Vagina (tissue), 2 donors: Measurements from ENCODE around the gene RGS14. TPM values are rescaled to one million over a fixed set of nuclear protein-coding genes. Genes with fewer than 3 reads are reported as not detected.

Experiments used
- DNase-seq, 2 donors: peaks; one replicate each; pipeline ENCODE4 v3.0.0-alpha.2; 2017; ENCODE audit errors: extremely low spot score in 2 of 2
- H3K27ac ChIP-seq: fragments of 200-600 bp; sonication (generic); one replicate; pipeline ENCODE4 v1.5.1; 2019
- H3K27me3 ChIP-seq: fragments of 200-600 bp; sonication (generic); one replicate; pipeline ENCODE4 v1.5.1; 2019
- H3K36me3 ChIP-seq, 2 donors: fragments of 200-600 bp; sonication (generic); one replicate each; pipeline ENCODE4 v1.5.1; 2017 to 2019
- H3K4me1 ChIP-seq: fragments of 200-600 bp; sonication (generic); one replicate; pipeline ENCODE4 v1.5.1; 2019
- H3K4me3 ChIP-seq, 2 donors: fragments of 200-600 bp; sonication (generic); 1 replicate in 1 of 2; 2 replicates in 1 of 2; pipeline ENCODE4 v1.5.1; 2016 to 2019
- H3K9me3 ChIP-seq: fragments of 200-600 bp; sonication (generic); one replicate; pipeline ENCODE4 v1.5.1; 2019
- CTCF ChIP-seq, 3 experiments: fragments of 450-650 bp in 2 of 3; fragments of 200-600 bp in 1 of 3; sonication (generic) in 1 of 3; IDR thresholded peaks; one replicate each; pipeline ENCODE4 v1.5.1; 2017 to 2019; ENCODE audit warnings: antibody characterized with exemption in 3 of 3, mild to moderate bottlenecking in 2 of 3, moderate library complexity in 2 of 3
- POLR2A ChIP-seq, 2 donors: fragments of 450-650 bp; IDR thresholded peaks; one replicate each; pipeline ENCODE4 v1.6.1; 2017; ENCODE audit warnings: antibody characterized with exemption in 2 of 2, mild to moderate bottlenecking in 2 of 2, moderate library complexity in 2 of 2
- POLR2AphosphoS5 ChIP-seq, 2 donors: sonication (generic); formaldehyde crosslinking; IDR thresholded peaks; one replicate each; pipeline ENCODE4 v1.9.0; 2017; ENCODE audit warnings: antibody characterized with exemption in 2 of 2, mild to moderate bottlenecking in 2 of 2, low read depth in 1 of 2; ENCODE audit not compliant: insufficient read depth in 1 of 2
- intact Hi-C: fragments of 100-400 bp; cut with DNase I; formaldehyde crosslinking; loops from one replicate; pipeline ENCODE4 v1.15.1; 2023
- total RNA-seq: library from RNA; depleted of rRNA; stranded (reverse); fragments of >200 nt; gene quantifications from one replicate; pipeline ENCODE4 v1.2.3, GENCODE V29; 2016

Gene RGS14
- total RNA-seq, 1 donor from 2014 or later: 49.1 TPM

DNA sequence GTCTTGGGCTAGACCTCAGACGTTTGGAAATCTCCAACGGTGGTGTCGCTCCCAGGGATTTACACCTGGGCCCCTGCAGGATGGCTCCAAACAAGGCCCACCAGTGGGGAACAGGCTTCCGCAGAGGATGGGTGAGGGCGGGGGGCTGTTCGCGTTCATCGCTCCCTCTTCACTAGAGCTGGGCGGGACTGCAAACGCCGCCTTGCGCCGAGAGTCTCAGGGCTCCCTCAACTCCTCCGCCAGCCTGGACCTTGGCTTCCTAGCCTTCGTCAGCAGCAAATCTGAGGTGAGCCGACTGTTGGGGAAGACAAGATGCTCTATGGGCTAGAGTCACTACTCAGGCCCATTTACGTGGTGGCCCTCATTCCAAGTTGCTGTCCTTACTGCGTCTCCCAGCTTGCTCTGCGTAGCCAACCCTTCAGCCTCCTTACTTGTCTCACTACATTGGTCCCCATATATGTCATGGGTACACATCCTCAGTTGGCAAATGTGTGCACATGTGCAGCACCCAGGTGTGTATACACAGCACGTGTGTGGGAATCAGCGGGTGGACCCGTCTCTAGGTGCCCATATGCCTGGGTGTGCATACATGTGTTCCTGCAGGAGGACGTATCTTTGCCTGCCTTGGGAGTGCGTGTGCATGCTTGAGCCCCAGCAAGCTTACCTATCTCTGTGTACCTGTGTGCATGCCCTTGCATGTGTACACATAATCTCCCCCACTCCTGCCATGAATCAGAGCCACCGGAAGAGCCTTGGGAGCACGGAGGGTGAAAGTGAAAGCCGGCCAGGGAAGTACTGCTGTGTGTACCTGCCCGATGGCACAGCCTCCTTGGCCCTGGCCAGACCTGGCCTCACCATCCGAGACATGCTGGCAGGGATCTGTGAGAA, 10.5 kb downstream of the RGS14 start:
- intact Hi-C loops: no loop called here
- TF ChIP-seq POLR2AphosphoS5 (IDR thresholded peaks at IDR 0.05; ENCODE audit: insufficient read depth in 1 of 2, low read depth in 1 of 2) (no peak), POLR2A (IDR thresholded peaks at IDR 0.05) (no peak), CTCF (IDR thresholded peaks at IDR 0.05) (no peak)
- no peaks in the 10 kb centered on the region for H3K36me3 ChIP-seq
- no peak for DNase-seq
- no peaks in the 10 kb centered on the region for H3K9me3 ChIP-seq
- H3K4me1 ChIP-seq: peaks cover 63% of the 10 kb centered on the region
- H3K27me3 ChIP-seq: no peaks in the 10 kb centered on the region
- H3K27ac ChIP-seq: peak overlapping the region; percentile 92
- peak overlapping the region; percentile 52 to 58 for H3K4me3 ChIP-seq

GRCh38 chr5:177368869-177369644, 11.3 kb downstream of the RGS14 start:
- Histone ChIP-seq H3K36me3 (no peaks in the 10 kb centered on the region), H3K27ac (no peak overlapping the region), H3K4me1 (peaks cover 62% of the 10 kb centered on the region), H3K9me3 (no peaks in the 10 kb centered on the region), H3K27me3 (no peaks in the 10 kb centered on the region), H3K4me3 (no peak overlapping the region)
- no peak for DNase-seq
- intact Hi-C loops: no loop called here
- TF ChIP-seq POLR2AphosphoS5 (IDR thresholded peaks at IDR 0.05; ENCODE audit: insufficient read depth in 1 of 2, low read depth in 1 of 2): no peak
- peak in 1 of 3 experiments; percentile 12 for TF ChIP-seq CTCF (IDR thresholded peaks at IDR 0.05)

GRCh38 chr5:177369645-177370440, 12.1 kb downstream of the RGS14 start:
- no peak for TF ChIP-seq POLR2AphosphoS5 (IDR thresholded peaks at IDR 0.05; ENCODE audit: insufficient read depth in 1 of 2, low read depth in 1 of 2)
- no peak for TF ChIP-seq CTCF (IDR thresholded peaks at IDR 0.05)
- Histone ChIP-seq H3K27ac (peak overlapping the region; percentile 39), H3K36me3 (no peaks in the 10 kb centered on the region), H3K27me3 (no peaks in the 10 kb centered on the region), H3K4me3 (no peak overlapping the region), H3K9me3 (no peaks in the 10 kb centered on the region), H3K4me1 (peaks cover 64% of the 10 kb centered on the region)
- no peak for DNase-seq
- intact Hi-C loops: no loop called here

- Histone ChIP-seq H3K9me3 (no peaks in the 10 kb centered on the region), H3K4me3 (peak overlapping the region; percentile 39 to 43), H3K27ac (peak overlapping the region; percentile 39), H3K36me3 (no peaks in the 10 kb centered on the region), H3K4me1 (peaks cover 65% of the 10 kb centered on the region), H3K27me3 (no peaks in the 10 kb centered on the region)
- TF ChIP-seq POLR2A (IDR thresholded peaks at IDR 0.05): no peak
- TF ChIP-seq CTCF (IDR thresholded peaks at IDR 0.05): no peak
- TF ChIP-seq POLR2AphosphoS5 (IDR thresholded peaks at IDR 0.05; ENCODE audit: insufficient read depth in 1 of 2, low read depth in 1 of 2): no peak
- DNase-seq: no peak
- intact Hi-C loops: no loop called here
Observed at GRCh38 chr5:177370488-177371119, 12.9 kb downstream of the RGS14 start.
